ENCODE data around the gene CCN6.

Gene CCN6

DNA sequence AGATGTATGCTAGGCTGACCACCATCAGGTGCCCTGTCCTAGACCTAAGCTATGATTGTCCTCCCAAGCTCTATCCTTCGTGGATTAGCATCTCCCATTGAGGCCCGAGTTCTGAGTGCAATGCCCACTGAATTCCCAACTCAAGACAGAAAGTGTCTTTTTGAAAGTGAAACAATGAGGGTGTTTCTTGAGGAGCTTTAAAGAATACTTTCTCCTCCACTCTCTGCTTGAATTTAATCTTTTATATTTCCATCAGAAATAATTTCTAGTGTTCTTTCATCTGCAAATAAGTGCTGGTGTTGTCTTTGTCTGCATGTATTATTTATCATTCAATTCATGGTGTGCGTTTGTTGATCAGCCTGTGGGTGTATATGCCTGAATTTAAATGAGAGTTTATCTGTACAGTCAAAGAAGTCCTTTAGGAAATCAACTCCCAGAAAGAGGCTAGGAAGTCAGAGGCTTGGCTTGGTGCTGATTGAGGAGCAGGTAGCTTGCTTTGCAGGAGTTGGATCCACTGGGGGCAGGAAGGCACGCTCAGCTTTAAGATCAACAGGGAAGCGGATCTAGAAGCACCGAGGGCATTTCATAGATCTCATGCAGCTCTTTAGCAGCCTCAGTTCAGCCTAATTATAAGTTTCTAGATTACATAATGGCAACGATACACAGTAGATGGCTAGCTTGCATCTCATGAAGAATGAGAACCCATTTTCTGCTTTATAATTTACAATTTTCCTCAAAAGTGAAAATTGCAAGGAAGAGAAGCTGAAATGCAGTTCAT lies 36.0 kb upstream of the CCN6 start:
- Histone ChIP-seq H2BK5ac (ENCODE audit: low read length) (no peak overlapping the region), H3K4ac (ENCODE audit: low read depth, low read length) (no peak overlapping the region), H4K8ac (ENCODE audit: low read depth, low read length) (no peak overlapping the region), H3K18ac (ENCODE audit: low read length) (no peak overlapping the region), H3K4me2 (ENCODE audit: low read length) (no peak overlapping the region), H2BK15ac (replicated peaks; ENCODE audit: low read depth) (no peak overlapping the region), H3K56ac (ENCODE audit: low read length) (no peak overlapping the region), H3K79me2 (ENCODE audit: control insufficient read depth, insufficient read depth, low read length) (no peaks in the 10 kb centered on the region), H3K79me1 (ENCODE audit: low read length) (no peaks in the 10 kb centered on the region), H2AK5ac (ENCODE audit: low read length) (no peak overlapping the region), H4K5ac (ENCODE audit: low read length) (no peak overlapping the region), H2BK120ac (ENCODE audit: low read depth, low read length) (no peak overlapping the region), H3K4me1 (ENCODE audit: control insufficient read depth, low read depth, low read length) (no peaks in the 10 kb centered on the region), H3K27me3 (ENCODE audit: insufficient read depth, low read length, poor library complexity) (no peaks in the 10 kb centered on the region), H3K9ac (ENCODE audit: low read length) (no peak overlapping the region), H3K4me3 (ENCODE audit: low read length) (no peak overlapping the region), H3K36me3 (ENCODE audit: control insufficient read depth, insufficient read depth, low read length) (no peaks in the 10 kb centered on the region), H3K23ac (ENCODE audit: low read length) (no peak overlapping the region), H3K27ac (ENCODE audit: low read depth, low read length) (no peak overlapping the region)
- no peak for DNase-seq
- WGBS (ENCODE audit: extremely low coverage, insufficient coverage, low lambda C conversion rate) = no CpG with 5 or more reads among the region's 7 CpGs

DNA sequence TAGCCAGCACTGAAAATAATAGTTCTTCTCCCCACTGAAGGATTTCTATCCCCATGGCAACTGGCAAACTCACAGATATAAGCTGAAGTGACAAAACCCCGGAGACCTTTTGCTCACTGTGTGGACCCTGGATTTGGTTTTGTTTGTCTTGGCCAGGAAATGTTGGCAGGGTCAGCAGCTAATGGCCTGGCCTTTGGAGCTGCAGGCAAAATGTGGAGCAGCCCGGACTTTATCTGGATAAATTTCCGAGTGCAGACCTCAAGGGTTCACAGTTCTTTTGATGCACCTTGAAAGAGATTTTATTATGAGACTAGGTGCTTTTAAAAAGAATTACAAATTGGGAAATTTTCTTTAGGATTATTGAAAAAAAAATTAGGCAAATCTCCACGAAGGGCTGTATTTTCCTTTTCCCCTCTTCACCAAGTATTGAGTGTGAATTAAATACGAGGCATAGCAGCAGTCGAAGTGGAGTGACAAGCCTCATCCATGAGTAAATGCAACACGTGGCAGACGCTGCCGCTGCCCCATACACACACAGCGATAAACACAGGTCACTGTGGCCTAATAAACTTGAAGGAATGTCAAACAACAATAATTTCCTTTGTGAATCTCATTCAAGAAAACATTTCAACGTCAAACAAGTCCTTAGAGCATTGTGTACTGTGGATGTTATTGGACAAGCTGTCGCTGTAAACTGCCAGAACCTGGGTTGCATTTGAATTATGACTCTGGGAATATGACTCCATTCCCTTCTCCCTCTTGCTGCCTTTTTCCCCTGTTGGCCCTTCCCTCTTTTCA lies 35.1 kb upstream of the CCN6 start:
- Histone ChIP-seq H3K56ac (ENCODE audit: low read length) (no peak overlapping the region), H3K27me3 (ENCODE audit: insufficient read depth, low read length, poor library complexity) (no peaks in the 10 kb centered on the region), H3K36me3 (ENCODE audit: control insufficient read depth, insufficient read depth, low read length) (no peaks in the 10 kb centered on the region), H2BK120ac (ENCODE audit: low read depth, low read length) (no peak overlapping the region), H2BK5ac (ENCODE audit: low read length) (no peak overlapping the region), H3K9ac (ENCODE audit: low read length) (no peak overlapping the region), H3K27ac (ENCODE audit: low read depth, low read length) (no peak overlapping the region), H4K5ac (ENCODE audit: low read length) (no peak overlapping the region), H3K18ac (ENCODE audit: low read length) (no peak overlapping the region), H3K4me2 (ENCODE audit: low read length) (no peak overlapping the region), H2AK5ac (ENCODE audit: low read length) (no peak overlapping the region), H4K8ac (ENCODE audit: low read depth, low read length) (no peak overlapping the region), H3K4me3 (ENCODE audit: low read length) (no peak overlapping the region), H3K79me2 (ENCODE audit: control insufficient read depth, insufficient read depth, low read length) (no peaks in the 10 kb centered on the region), H2BK15ac (replicated peaks; ENCODE audit: low read depth) (no peak overlapping the region), H3K23ac (ENCODE audit: low read length) (no peak overlapping the region), H3K4ac (ENCODE audit: low read depth, low read length) (no peak overlapping the region), H3K4me1 (ENCODE audit: control insufficient read depth, low read depth, low read length) (no peaks in the 10 kb centered on the region), H3K79me1 (ENCODE audit: low read length) (no peaks in the 10 kb centered on the region)
- no CpG with 5 or more reads among the region's 12 CpGs for WGBS (ENCODE audit: extremely low coverage, insufficient coverage, low lambda C conversion rate)
- DNase-seq = no peak

DNA sequence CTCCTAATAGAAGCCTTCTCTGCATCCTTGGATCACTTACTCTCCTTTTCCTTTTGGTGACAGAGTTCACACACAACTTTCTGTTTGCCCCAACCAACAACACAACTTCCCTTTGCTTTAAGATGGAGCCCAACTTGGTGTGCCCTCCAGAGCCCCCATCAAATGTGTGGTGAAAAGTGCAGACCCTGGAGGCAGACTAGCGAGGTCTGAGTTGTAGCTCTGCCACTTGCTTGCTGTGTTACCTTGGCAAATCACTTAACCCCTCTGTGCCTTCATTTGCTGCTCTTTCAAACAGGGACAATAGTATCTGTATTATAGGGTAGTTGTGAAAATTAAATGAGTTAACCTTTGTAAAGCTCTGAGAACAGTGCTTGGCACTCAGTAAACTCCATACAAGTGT lies 34.3 kb upstream of the CCN6 start:
- no peak overlapping the region for H2BK15ac ChIP-seq (replicated peaks; ENCODE audit: low read depth)
- no peak overlapping the region for H3K56ac ChIP-seq (ENCODE audit: low read length)
- H4K8ac ChIP-seq (ENCODE audit: low read depth, low read length) = no peak overlapping the region
- no peak overlapping the region for H3K27ac ChIP-seq (ENCODE audit: low read depth, low read length)
- no peaks in the 10 kb centered on the region for H3K79me2 ChIP-seq (ENCODE audit: control insufficient read depth, insufficient read depth, low read length)
- WGBS (ENCODE audit: extremely low coverage, insufficient coverage, low lambda C conversion rate) = no CpG with 5 or more reads among the region's 1 CpG
- H3K9ac ChIP-seq (ENCODE audit: low read length) = no peak overlapping the region
- H3K4me2 ChIP-seq (ENCODE audit: low read length) = no peak overlapping the region
- H3K27me3 ChIP-seq (ENCODE audit: insufficient read depth, low read length, poor library complexity) = no peaks in the 10 kb centered on the region
- no peaks in the 10 kb centered on the region for H3K36me3 ChIP-seq (ENCODE audit: control insufficient read depth, insufficient read depth, low read length)
- H3K18ac ChIP-seq (ENCODE audit: low read length) = no peak overlapping the region
- no peak for DNase-seq
- no peak overlapping the region for H3K4ac ChIP-seq (ENCODE audit: low read depth, low read length)
- no peak overlapping the region for H2BK5ac ChIP-seq (ENCODE audit: low read length)
- H2BK120ac ChIP-seq (ENCODE audit: low read depth, low read length) = no peak overlapping the region
- H3K4me3 ChIP-seq (ENCODE audit: low read length) = no peak overlapping the region
- H3K23ac ChIP-seq (ENCODE audit: low read length) = no peak overlapping the region
- H3K79me1 ChIP-seq (ENCODE audit: low read length) = no peaks in the 10 kb centered on the region
- no peaks in the 10 kb centered on the region for H3K4me1 ChIP-seq (ENCODE audit: control insufficient read depth, low read depth, low read length)
- H4K5ac ChIP-seq (ENCODE audit: low read length) = no peak overlapping the region
- H2AK5ac ChIP-seq (ENCODE audit: low read length) = no peak overlapping the region

DNA sequence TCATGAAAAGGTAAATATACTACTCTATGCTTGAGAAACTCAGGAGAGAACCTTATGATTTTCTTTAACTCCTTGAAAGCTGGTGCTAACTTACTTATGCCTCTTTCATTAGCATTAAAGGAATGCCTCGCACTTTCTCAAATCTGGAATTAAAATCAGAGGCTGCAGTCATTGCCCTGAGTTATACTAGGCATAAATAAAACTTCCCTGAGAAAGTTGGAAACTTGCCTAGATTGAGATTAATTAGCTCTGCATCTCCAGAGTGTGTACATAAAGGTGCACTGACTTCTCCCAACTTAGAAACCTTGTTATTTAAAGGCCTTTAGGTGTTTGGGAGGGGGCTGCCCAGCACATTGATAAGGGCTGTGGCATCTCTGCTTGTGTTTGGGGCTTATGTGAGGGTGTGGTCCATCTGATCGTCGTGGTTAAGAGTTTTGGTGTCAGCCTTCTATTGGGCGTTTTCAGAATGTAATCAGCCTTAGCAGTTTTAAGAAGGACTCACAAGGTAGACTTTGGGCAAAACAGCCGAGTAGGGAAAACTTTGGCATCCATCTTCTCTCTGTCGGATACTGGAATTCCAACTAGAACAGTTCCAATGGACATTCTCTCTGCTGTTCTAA lies 32.1 kb upstream of the CCN6 start:
- no peak overlapping the region for H3K4me2 ChIP-seq (ENCODE audit: low read length)
- H3K27ac ChIP-seq (ENCODE audit: low read depth, low read length) = no peak overlapping the region
- no peak overlapping the region for H2BK5ac ChIP-seq (ENCODE audit: low read length)
- H3K4me3 ChIP-seq (ENCODE audit: low read length) = no peak overlapping the region
- H3K23ac ChIP-seq (ENCODE audit: low read length) = no peak overlapping the region
- DNase-seq = no peak
- no peak overlapping the region for H3K4ac ChIP-seq (ENCODE audit: low read depth, low read length)
- H3K27me3 ChIP-seq (ENCODE audit: insufficient read depth, low read length, poor library complexity) = no peaks in the 10 kb centered on the region
- H3K9ac ChIP-seq (ENCODE audit: low read length) = no peak overlapping the region
- H3K18ac ChIP-seq (ENCODE audit: low read length) = no peak overlapping the region
- H4K5ac ChIP-seq (ENCODE audit: low read length) = no peak overlapping the region
- H3K56ac ChIP-seq (ENCODE audit: low read length) = no peak overlapping the region
- H2BK15ac ChIP-seq (replicated peaks; ENCODE audit: low read depth) = no peak overlapping the region
- H3K36me3 ChIP-seq (ENCODE audit: control insufficient read depth, insufficient read depth, low read length) = no peaks in the 10 kb centered on the region
- H3K79me2 ChIP-seq (ENCODE audit: control insufficient read depth, insufficient read depth, low read length) = no peaks in the 10 kb centered on the region
- WGBS (ENCODE audit: extremely low coverage, insufficient coverage, low lambda C conversion rate) = no CpG with 5 or more reads among the region's 6 CpGs
- no peak overlapping the region for H4K8ac ChIP-seq (ENCODE audit: low read depth, low read length)
- no peak overlapping the region for H2AK5ac ChIP-seq (ENCODE audit: low read length)
- no peak overlapping the region for H2BK120ac ChIP-seq (ENCODE audit: low read depth, low read length)
- H3K79me1 ChIP-seq (ENCODE audit: low read length) = no peaks in the 10 kb centered on the region
- no peaks in the 10 kb centered on the region for H3K4me1 ChIP-seq (ENCODE audit: control insufficient read depth, low read depth, low read length)

DNA sequence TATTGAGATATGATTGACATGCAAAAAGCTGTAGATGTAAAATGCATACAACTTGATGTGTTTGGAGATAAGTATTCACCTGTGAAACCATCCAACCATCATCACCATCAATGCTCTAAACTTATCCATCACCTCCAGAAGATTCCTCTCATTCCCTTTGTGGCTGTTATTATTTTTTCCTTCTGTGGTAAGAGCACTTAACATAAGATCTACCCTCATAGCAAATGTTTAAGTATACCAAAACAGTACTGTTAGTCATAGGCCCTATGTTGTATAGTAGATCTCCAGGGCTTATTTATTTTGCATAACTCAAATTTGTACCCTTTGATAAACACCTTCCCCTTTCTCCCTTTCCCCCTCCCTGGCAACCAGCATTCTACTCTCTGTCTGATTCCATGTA lies 31.2 kb upstream of the CCN6 start:
- Histone ChIP-seq H3K56ac (ENCODE audit: low read length) (no peak overlapping the region), H3K27ac (ENCODE audit: low read depth, low read length) (no peak overlapping the region), H3K23ac (ENCODE audit: low read length) (no peak overlapping the region), H3K79me1 (ENCODE audit: low read length) (no peaks in the 10 kb centered on the region), H3K36me3 (ENCODE audit: control insufficient read depth, insufficient read depth, low read length) (no peaks in the 10 kb centered on the region), H3K4me2 (ENCODE audit: low read length) (no peak overlapping the region), H3K79me2 (ENCODE audit: control insufficient read depth, insufficient read depth, low read length) (no peaks in the 10 kb centered on the region), H2BK5ac (ENCODE audit: low read length) (no peak overlapping the region), H2BK15ac (replicated peaks; ENCODE audit: low read depth) (no peak overlapping the region), H3K27me3 (ENCODE audit: insufficient read depth, low read length, poor library complexity) (no peaks in the 10 kb centered on the region), H3K9ac (ENCODE audit: low read length) (no peak overlapping the region), H4K8ac (ENCODE audit: low read depth, low read length) (no peak overlapping the region), H3K4ac (ENCODE audit: low read depth, low read length) (no peak overlapping the region), H4K5ac (ENCODE audit: low read length) (no peak overlapping the region), H2AK5ac (ENCODE audit: low read length) (no peak overlapping the region), H3K4me3 (ENCODE audit: low read length) (no peak overlapping the region), H3K4me1 (ENCODE audit: control insufficient read depth, low read depth, low read length) (no peaks in the 10 kb centered on the region), H3K18ac (ENCODE audit: low read length) (no peak overlapping the region), H2BK120ac (ENCODE audit: low read depth, low read length) (no peak overlapping the region)
- DNase-seq = no peak

Measured in mesendoderm (in vitro differentiated cells).